ENCODE measurements around the gene GATA5. TPM values are rescaled to one million over a fixed set of nuclear protein-coding genes. Genes with fewer than 3 reads are reported as not detected.
A peak's percentile ranks its signal among the peaks of the same experiment; 100 is the strongest.

The GATA5 gene
- total RNA-seq, 1 experiment from 2014 or later: 0.25 TPM

- Histone ChIP-seq H3K9me3 (no peaks in the 10 kb centered on the region), H3K4me3 (ENCODE audit: low read depth, low read length) (no peak overlapping the region), H3K4me1 (peaks cover 90% of the 10 kb centered on the region), H3K36me3 (ENCODE audit: control insufficient read depth, insufficient read depth, low read length) (peaks cover 6% of the 10 kb centered on the region; the same call in 1 of the 2 replicates), H3K27me3 (replicated peaks; ENCODE audit: control insufficient read depth, insufficient read depth, low read length) (no peaks in the 10 kb centered on the region)
- Mint-ChIP-seq H3K36me3 (ENCODE audit: insufficient read depth, unreplicated experiment) (peaks cover 68% of the 10 kb centered on the region), H3K4me1 (ENCODE audit: low read depth, unreplicated experiment) (peaks cover 84% of the 10 kb centered on the region), H3K27me3 (ENCODE audit: insufficient read depth, unreplicated experiment) (no peaks in the 10 kb centered on the region), H3K4me3 (ENCODE audit: unreplicated experiment) (peak overlapping the region; percentile 69), H3K27ac (ENCODE audit: unreplicated experiment) (peak overlapping the region; percentile 88), H3K9me3 (ENCODE audit: unreplicated experiment) (no peaks in the 10 kb centered on the region)
- intact Hi-C loops (cut with micrococcal nuclease; ENCODE audit: unreplicated experiment): loop anchor here (1.0 to 2.0 kb wide), 5 partner anchors 19 to 187 kb away; no protein-coding TSS in a partner anchor
- ChIA-PET POLR2A (interaction anchor here (0.6 to 1.6 kb wide), 5 partner anchors 15 to 367 kb away, joined by 3 to 5 read pairs (median 4); partner anchors contain the start of gene MRGBP), CTCF (interaction anchor here (0.6 to 2.7 kb wide), 16 partner anchors 18 to 768 kb away, joined by 3 to 18 read pairs (median 5); no protein-coding TSS in a partner anchor)
- TSS peak; percentile 29 for BruUV-seq (replicated peaks)
- DNase-seq: peak in 1 of 2 experiments; percentile 32
- peak in 1 of 2 experiments; percentile 1 for TF ChIP-seq CTCF (IDR thresholded peaks at IDR 0.05; ENCODE audit: insufficient read depth in 1 of 2, low read depth in 1 of 2, low read length in 1 of 2, severe bottlenecking in 1 of 2, unreplicated experiment in 1 of 2)
These were observed 46.1 kb downstream of the GATA5 start for GRCh38 chr20:62429455-62430310.

- BruUV-seq (replicated peaks): no TSS peak
- intact Hi-C loops (cut with micrococcal nuclease; ENCODE audit: unreplicated experiment): no loop called here
- TF ChIP-seq CTCF (IDR thresholded peaks at IDR 0.05; ENCODE audit: insufficient read depth in 1 of 2, low read depth in 1 of 2, low read length in 1 of 2, severe bottlenecking in 1 of 2, unreplicated experiment in 1 of 2): no peak
- Histone ChIP-seq H3K27me3 (replicated peaks; ENCODE audit: control insufficient read depth, insufficient read depth, low read length) (no peaks in the 10 kb centered on the region), H3K36me3 (ENCODE audit: control insufficient read depth, insufficient read depth, low read length) (peaks cover 6% of the 10 kb centered on the region; the same call in 1 of the 2 replicates), H3K4me1 (peaks cover 95% of the 10 kb centered on the region), H3K9me3 (no peaks in the 10 kb centered on the region), H3K4me3 (ENCODE audit: low read depth, low read length) (no peak overlapping the region)
- peaks cover 68% of the 10 kb centered on the region for H3K36me3 Mint-ChIP-seq (ENCODE audit: insufficient read depth, unreplicated experiment)
- no peaks in the 10 kb centered on the region for H3K9me3 Mint-ChIP-seq (ENCODE audit: unreplicated experiment)
- peak overlapping the region; percentile 69 for H3K4me3 Mint-ChIP-seq (ENCODE audit: unreplicated experiment)
- no peak for DNase-seq
- CTCF ChIA-PET: interaction anchor here (0.6 to 2.7 kb wide), 5 partner anchors 19 to 767 kb away, joined by 3 to 11 read pairs (median 5); no protein-coding TSS in a partner anchor
- POLR2A ChIA-PET: interaction anchor here (0.6 kb wide), 1 partner anchor 366 kb away, joined by 3 read pairs; no protein-coding TSS in a partner anchor
- H3K4me1 Mint-ChIP-seq (ENCODE audit: low read depth, unreplicated experiment): peaks cover 82% of the 10 kb centered on the region
- H3K27me3 Mint-ChIP-seq (ENCODE audit: insufficient read depth, unreplicated experiment): no peaks in the 10 kb centered on the region
- H3K27ac Mint-ChIP-seq (ENCODE audit: unreplicated experiment): peak overlapping the region; percentile 88
These were observed 47.1 kb downstream of the GATA5 start for GRCh38 chr20:62428396-62429295.

Measured in Caco-2 (cell line).